HepG2 (cell line): ENCODE results near the gene SERINC2. TPM values are rescaled to one million over a fixed set of nuclear protein-coding genes. Genes with fewer than 3 reads are reported as not detected.
A peak's percentile ranks its signal among the peaks of the same experiment; 100 is the strongest.

Source experiments
- ARNT2 ChIP-seq: sonication (generic); formaldehyde crosslinking; IDR thresholded peaks from 2 replicates; pipeline ENCODE4 v1.8.0; 2022; ENCODE audit warnings: mild to moderate bottlenecking, low read depth, missing genetic modification reagents, moderate library complexity
- BCL6 ChIP-seq: IDR thresholded peaks from 2 replicates; pipeline ENCODE4 v1.6.1; 2016; ENCODE audit warnings: missing genetic modification reagents, missing compliant biosample characterization
- FLYWCH1 ChIP-seq: sonication (generic); formaldehyde crosslinking; IDR thresholded peaks from 2 replicates; pipeline ENCODE4 v1.8.1; 2023; ENCODE audit warnings: mild to moderate bottlenecking, missing genetic modification reagents
- GZF1 ChIP-seq: sonication (generic); formaldehyde crosslinking; IDR thresholded peaks from 2 replicates; pipeline ENCODE4 v1.5.1; 2020; ENCODE audit warnings: mild to moderate bottlenecking, missing genetic modification reagents
- KDM5B ChIP-seq: sonication (generic); formaldehyde crosslinking; IDR thresholded peaks from 2 replicates; pipeline ENCODE4 v1.4.0; 2020; ENCODE audit warnings: missing genetic modification reagents, mild to moderate bottlenecking, borderline replicate concordance
- MAF1 ChIP-seq: sonication (generic); formaldehyde crosslinking; IDR thresholded peaks from 2 replicates; pipeline ENCODE4 v1.5.0; 2020; ENCODE audit warnings: missing genetic modification reagents, borderline replicate concordance
- MEIS2 ChIP-seq: sonication (generic); formaldehyde crosslinking; IDR thresholded peaks from 2 replicates; pipeline ENCODE4 v1.9.0; 2021; ENCODE audit warnings: mild to moderate bottlenecking, missing genetic modification reagents
- MYNN ChIP-seq: sonication (generic); formaldehyde crosslinking; IDR thresholded peaks from 2 replicates; pipeline ENCODE4 v1.4.0; 2020; ENCODE audit warnings: mild to moderate bottlenecking, low read depth, missing genetic modification reagents
- NR2F1 ChIP-seq, 2 experiments: fragments of 450-650 bp in 1 of 2; formaldehyde crosslinking in 1 of 2; IDR thresholded peaks; 2 replicates each; pipeline versions ENCODE4 v1.5.0 to v1.6.1; 2016 to 2020; ENCODE audit warnings: mild to moderate bottlenecking in 1 of 2, missing compliant biosample characterization in 1 of 2, missing genetic modification reagents in 1 of 2, moderate library complexity in 1 of 2
- RELA ChIP-seq: sonication (generic); formaldehyde crosslinking; IDR thresholded peaks from 2 replicates; pipeline ENCODE4 v1.4.0; 2020; ENCODE audit warnings: missing genetic modification reagents
- STAG1 ChIP-seq: sonication (generic); formaldehyde crosslinking; IDR thresholded peaks from 2 replicates; pipeline ENCODE4 v1.4.0; 2020; ENCODE audit warnings: missing genetic modification reagents
- TBL1XR1 ChIP-seq: fragments of 150-350 bp; IDR thresholded peaks from 2 replicates; pipeline ENCODE4 v1.6.1; 2014; ENCODE audit warnings: borderline replicate concordance, low read length; ENCODE audit not compliant: partially characterized antibody
- YEATS4 ChIP-seq: sonication (generic); formaldehyde crosslinking; IDR thresholded peaks from 2 replicates; pipeline ENCODE4 v1.4.0; 2020; ENCODE audit warnings: missing genetic modification reagents, borderline replicate concordance
- ZBTB3 ChIP-seq: sonication (generic); formaldehyde crosslinking; IDR thresholded peaks from 2 replicates; pipeline ENCODE4 v1.4.0; 2020; ENCODE audit warnings: low read depth, mild to moderate bottlenecking, moderate library complexity, missing genetic modification reagents, borderline replicate concordance
- ZBTB8A ChIP-seq: sonication (generic); formaldehyde crosslinking; IDR thresholded peaks from 2 replicates; pipeline ENCODE4 v1.4.0; 2020; ENCODE audit warnings: mild to moderate bottlenecking, low read depth, missing genetic modification reagents, borderline replicate concordance
- ZFP62 ChIP-seq: sonication (generic); formaldehyde crosslinking; IDR thresholded peaks from 2 replicates; pipeline ENCODE4 v1.4.0; 2020; ENCODE audit warnings: missing genetic modification reagents
- ZNF180 ChIP-seq: sonication (generic); formaldehyde crosslinking; IDR thresholded peaks from 2 replicates; pipeline ENCODE4 v1.4.0; 2020; ENCODE audit warnings: low read depth, missing genetic modification reagents, borderline replicate concordance
- ZNF264 ChIP-seq: sonication (generic); formaldehyde crosslinking; IDR thresholded peaks from 2 replicates; pipeline ENCODE4 v1.4.0; 2020; ENCODE audit warnings: missing genetic modification reagents
- ZNF317 ChIP-seq: sonication (generic); formaldehyde crosslinking; IDR thresholded peaks from 2 replicates; pipeline ENCODE4 v1.5.0; 2020; ENCODE audit warnings: mild to moderate bottlenecking, missing genetic modification reagents
- ZNF329 ChIP-seq: sonication (generic); formaldehyde crosslinking; IDR thresholded peaks from 2 replicates; pipeline ENCODE4 v1.9.0; 2021; ENCODE audit warnings: low read depth, mild to moderate bottlenecking, missing genetic modification reagents
- ZNF367 ChIP-seq: sonication (generic); formaldehyde crosslinking; IDR thresholded peaks from 2 replicates; pipeline ENCODE4 v1.4.0; 2020; ENCODE audit warnings: missing genetic modification reagents, borderline replicate concordance
- ZNF607 ChIP-seq: sonication (generic); formaldehyde crosslinking; IDR thresholded peaks from 2 replicates; pipeline ENCODE4 v1.5.1; 2020; ENCODE audit warnings: missing genetic modification reagents, mild to moderate bottlenecking, borderline replicate concordance
- ZNF772 ChIP-seq: sonication (generic); formaldehyde crosslinking; IDR thresholded peaks from 2 replicates; pipeline ENCODE4 v1.5.0; 2020; ENCODE audit warnings: mild to moderate bottlenecking, missing genetic modification reagents
- polyA plus RNA-seq, 8 experiments: library from polyadenylated mRNA; depleted of rRNA in 3 of 8; stranded (reverse) in 7 of 8; unstranded in 1 of 8; fragments of >200 nt; fragmentation: Illumina TruSeq in 4 of 8; extraction: Trizol in 4 of 8; gene quantifications; 2 replicates each; pipeline versions ENCODE4 v1.2.1 to v1.2.3, GENCODE V29; 2011 to 2016; ENCODE audit warnings: low read depth in 4 of 8, missing spikeins in 1 of 8, mixed read lengths in 1 of 8; ENCODE audit not compliant: insufficient read depth in 1 of 8
- total RNA-seq, 5 experiments: library from RNA; depleted of rRNA; stranded (reverse); fragments of >200 nt; fragmentation: Illumina TruSeq; extraction: Trizol; gene quantifications; 2 replicates each; pipeline ENCODE4 v1.2.3, GENCODE V29; 2016; ENCODE audit warnings: low read depth in 1 of 5
- TF ChIP-seq, protein P1 (sequence below): sonication (generic); formaldehyde crosslinking; IDR thresholded peaks from 2 replicates; pipeline ENCODE4 v1.4.0; 2020; ENCODE audit warnings: missing genetic modification reagents, mild to moderate bottlenecking, borderline replicate concordance
- TF ChIP-seq, protein P2 (sequence below): sonication (generic); formaldehyde crosslinking; conservative IDR thresholded peaks from 2 replicates; pipeline ENCODE4 v1.4.0; 2020; ENCODE audit warnings: missing genetic modification reagents
- TF ChIP-seq, protein P3 (sequence below): sonication (generic); formaldehyde crosslinking; IDR thresholded peaks from 2 replicates; pipeline ENCODE4 v1.4.0; 2020; ENCODE audit warnings: missing genetic modification reagents, borderline replicate concordance

The SERINC2 gene
- total and polyA plus RNA-seq, 2 of the 13 experiments (the other 11 are each of a cell fraction or from before 2014, with no cell fraction given): 4.8 to 126 TPM

DNA sequence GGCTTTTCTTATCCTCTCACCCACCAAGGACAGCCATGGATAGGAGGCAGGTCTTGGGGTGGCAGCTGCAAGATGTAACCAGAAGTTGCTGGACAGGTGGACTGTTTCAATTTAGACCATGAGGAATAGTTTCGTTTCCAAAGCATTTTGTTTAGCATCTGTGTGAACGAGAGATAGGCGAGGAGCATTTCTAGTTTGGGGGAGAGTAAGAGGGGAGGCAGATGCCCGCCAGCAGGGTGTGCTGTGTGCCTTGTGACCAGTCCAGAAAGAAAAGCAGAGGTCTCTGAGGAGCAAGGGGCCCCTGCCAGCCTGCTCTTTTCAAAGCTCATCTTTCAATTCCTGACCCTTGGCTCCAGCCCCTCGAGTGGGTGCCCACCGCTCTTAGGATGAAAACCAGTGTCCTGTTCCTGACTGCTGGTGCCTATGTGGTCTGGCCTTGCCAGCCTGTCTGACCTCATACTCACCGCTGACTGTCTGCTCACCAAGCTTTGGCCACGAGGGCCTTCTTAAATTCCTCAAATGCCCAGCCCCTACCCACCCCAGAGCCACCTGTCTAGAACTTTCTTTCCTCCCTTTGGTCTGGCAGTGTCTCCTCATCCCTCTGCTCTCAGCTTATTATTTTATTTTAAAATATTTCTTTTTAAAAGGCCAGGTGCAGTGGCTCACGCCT, 8.5 kb downstream of the SERINC2 start (continued):
- TF ChIP-seq ARNT2 (CRISPR knock-in tag) (no peak), ZBTB3 (no peak), TBL1XR1 (no peak), ZNF367 (no peak), ZNF180 (CRISPR knock-in tag) (no peak), ZNF607 (CRISPR knock-in tag) (peak; percentile 43; the same call in 1 of the 2 replicates), NR2F1 (CRISPR knock-in tag; IDR thresholded peaks at IDR 0.05) (no peak), GZF1 (CRISPR knock-in tag) (no peak), BCL6 (CRISPR knock-in tag) (no peak), FLYWCH1 (no peak), MAF1 (CRISPR knock-in tag) (no peak), MYNN (no peak), ZNF772 (CRISPR knock-in tag) (0 out of 2 replicates have a peak, but pooled peaks have one; percentile 9), ZNF264 (CRISPR knock-in tag) (no peak), ZFP62 (CRISPR knock-in tag) (no peak), ZNF317 (CRISPR knock-in tag) (no peak), RELA (CRISPR knock-in tag) (no peak), ZBTB8A (CRISPR knock-in tag) (no peak), KDM5B (CRISPR knock-in tag) (peak; percentile 31; the same call in 1 of the 2 replicates), ZNF329 (CRISPR knock-in tag) (no peak), YEATS4 (no peak), STAG1 (CRISPR knock-in tag) (peak; percentile 70), MEIS2 (CRISPR knock-in tag) (no peak)
- TF ChIP-seq, protein P1, sequence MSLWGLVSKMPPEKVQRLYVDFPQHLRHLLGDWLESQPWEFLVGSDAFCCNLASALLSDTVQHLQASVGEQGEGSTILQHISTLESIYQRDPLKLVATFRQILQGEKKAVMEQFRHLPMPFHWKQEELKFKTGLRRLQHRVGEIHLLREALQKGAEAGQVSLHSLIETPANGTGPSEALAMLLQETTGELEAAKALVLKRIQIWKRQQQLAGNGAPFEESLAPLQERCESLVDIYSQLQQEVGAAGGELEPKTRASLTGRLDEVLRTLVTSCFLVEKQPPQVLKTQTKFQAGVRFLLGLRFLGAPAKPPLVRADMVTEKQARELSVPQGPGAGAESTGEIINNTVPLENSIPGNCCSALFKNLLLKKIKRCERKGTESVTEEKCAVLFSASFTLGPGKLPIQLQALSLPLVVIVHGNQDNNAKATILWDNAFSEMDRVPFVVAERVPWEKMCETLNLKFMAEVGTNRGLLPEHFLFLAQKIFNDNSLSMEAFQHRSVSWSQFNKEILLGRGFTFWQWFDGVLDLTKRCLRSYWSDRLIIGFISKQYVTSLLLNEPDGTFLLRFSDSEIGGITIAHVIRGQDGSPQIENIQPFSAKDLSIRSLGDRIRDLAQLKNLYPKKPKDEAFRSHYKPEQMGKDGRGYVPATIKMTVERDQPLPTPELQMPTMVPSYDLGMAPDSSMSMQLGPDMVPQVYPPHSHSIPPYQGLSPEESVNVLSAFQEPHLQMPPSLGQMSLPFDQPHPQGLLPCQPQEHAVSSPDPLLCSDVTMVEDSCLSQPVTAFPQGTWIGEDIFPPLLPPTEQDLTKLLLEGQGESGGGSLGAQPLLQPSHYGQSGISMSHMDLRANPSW (CRISPR knock-in tag): no peak
- TF ChIP-seq, protein P2, sequence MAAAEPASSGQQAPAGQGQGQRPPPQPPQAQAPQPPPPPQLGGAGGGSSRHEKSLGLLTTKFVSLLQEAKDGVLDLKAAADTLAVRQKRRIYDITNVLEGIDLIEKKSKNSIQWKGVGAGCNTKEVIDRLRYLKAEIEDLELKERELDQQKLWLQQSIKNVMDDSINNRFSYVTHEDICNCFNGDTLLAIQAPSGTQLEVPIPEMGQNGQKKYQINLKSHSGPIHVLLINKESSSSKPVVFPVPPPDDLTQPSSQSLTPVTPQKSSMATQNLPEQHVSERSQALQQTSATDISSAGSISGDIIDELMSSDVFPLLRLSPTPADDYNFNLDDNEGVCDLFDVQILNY (CRISPR knock-in tag): no peak
- TF ChIP-seq, protein P3, sequence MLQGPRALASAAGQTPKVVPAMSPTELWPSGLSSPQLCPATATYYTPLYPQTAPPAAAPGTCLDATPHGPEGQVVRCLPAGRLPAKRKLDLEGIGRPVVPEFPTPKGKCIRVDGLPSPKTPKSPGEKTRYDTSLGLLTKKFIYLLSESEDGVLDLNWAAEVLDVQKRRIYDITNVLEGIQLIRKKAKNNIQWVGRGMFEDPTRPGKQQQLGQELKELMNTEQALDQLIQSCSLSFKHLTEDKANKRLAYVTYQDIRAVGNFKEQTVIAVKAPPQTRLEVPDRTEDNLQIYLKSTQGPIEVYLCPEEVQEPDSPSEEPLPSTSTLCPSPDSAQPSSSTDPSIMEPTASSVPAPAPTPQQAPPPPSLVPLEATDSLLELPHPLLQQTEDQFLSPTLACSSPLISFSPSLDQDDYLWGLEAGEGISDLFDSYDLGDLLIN (CRISPR knock-in tag): no peak
